ENCODE data around the gene GULP1.
"Not testable (repeated sequence)": the region's sequence is repeated elsewhere in the genome, so short reads cannot be mapped to it uniquely, and the experiment has no call there.

GULP1 gene

GRCh38 chr2:188492751-188493150, 201.1 kb downstream of the GULP1 start:
- DNase-seq, result no peak

GRCh38 chr2:188494906-188495305, 203.2 kb downstream of the GULP1 start:
- DNase-seq, result no peak

DNA sequence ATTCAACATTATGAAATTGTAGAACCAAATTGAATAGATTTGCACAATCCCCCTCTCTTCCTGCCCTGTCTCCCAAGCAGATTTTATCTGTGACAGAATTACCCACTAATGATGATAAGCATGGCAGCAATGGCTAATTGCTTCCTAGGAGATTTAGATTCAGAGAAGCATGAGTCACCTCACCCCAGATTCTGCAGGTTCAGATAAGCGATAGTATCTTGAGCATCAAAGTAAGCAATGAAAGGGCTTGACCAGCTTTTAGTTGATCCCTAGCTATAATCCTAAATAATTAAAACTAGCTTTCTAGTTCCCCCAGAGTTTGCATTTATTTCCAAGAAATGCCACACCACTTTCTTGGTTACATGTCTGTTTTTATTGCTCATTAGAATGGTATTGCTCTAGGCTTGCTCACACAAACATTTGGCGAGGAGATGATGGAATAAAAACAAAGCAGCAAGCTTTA, 204.3 kb downstream of the GULP1 start:
- no peak for DNase-seq

- DNase-seq, result no peak
Observed at GRCh38 chr2:188497726-188498125, 206.1 kb downstream of the GULP1 start.

GRCh38 chr2:188503975-188504374, 212.3 kb downstream of the GULP1 start:
- no peak for DNase-seq

- DNase-seq, result no peak
Observed at GRCh38 chr2:188506843-188507242, 215.2 kb downstream of the GULP1 start.

DNA sequence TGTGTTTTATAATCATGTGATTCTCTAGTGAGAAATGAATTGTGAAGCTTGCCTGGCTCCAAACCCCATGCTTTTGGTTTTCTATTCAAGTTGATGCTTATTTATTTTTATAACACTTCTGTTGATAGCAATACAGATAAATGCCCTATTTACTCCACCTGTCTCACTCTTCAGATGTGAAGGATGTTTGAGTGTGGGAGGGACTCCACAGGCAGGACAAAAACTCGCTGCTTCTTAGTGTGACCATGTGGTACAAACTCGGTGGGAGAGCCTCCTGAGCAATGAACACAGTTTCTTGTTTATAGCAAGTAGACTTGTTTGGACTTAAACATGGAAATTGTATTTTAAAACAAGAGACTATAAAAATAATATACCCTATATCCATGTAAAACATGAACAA, 219.7 kb downstream of the GULP1 start:
- no peak for DNase-seq

DNA sequence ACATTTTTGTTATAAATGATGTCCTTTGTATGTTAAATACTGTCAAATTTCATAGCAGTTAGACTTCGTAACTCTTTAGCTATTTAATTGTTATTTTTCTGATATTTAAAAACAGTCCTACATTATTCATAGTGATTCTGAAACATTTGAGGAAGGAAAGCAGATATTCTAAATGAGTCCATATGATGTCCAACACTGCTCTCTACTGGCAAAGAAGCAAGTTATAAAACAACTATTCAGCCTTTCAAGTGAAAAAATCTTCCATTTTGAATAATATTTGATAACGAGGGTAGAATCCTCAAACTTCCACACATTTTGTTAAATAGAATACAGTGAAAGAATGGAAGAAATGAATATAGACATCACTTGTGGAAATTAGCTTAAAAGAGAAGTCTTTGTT, 220.8 kb downstream of the GULP1 start:
- DNase-seq, result no peak

DNA sequence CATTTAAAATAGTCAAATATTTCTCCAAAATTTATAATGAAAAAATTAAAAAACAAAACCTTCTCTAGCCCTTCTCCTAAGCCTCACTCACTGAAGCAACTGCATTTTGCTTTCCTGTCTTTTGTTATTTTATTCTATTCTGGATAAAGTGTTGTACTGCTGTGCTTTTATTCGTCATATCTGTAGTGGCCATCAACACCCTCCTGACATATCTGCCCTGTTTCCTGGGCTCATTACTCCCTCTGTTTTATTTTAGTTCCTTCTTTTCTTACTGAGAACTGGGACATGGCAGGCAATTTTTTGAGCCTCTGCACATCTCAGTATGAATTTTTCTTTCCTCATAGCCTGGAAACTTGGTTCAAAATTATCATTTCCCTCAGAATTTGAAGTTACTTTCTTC, 224.2 kb downstream of the GULP1 start:
- DNase-seq, result no peak

GRCh38 chr2:188517549-188518215, 226.0 kb downstream of the GULP1 start:
- DNase-seq, result no peak

DNA sequence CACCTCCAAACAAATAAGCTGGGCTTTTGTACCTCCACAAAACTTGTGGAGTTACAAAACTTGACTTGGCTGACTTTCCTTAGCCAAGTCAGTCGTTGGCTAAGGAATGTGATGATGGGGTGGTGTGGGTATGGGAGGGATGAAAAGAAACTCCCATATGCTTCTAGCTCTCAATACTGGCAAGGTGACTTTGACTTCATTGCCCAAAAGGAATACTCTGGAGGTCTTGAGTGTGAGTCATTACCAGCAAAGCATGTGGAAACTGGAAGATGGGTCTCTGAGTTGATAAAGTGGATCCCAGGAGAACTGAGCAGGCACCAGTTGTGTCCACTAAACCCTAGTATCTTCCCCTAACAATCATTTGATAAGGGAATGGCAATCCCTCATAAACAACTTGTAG, 226.7 kb downstream of the GULP1 start:
- no peak for DNase-seq

GRCh38 chr2:188519136-188519535, 227.5 kb downstream of the GULP1 start:
- DNase-seq, result no peak

GRCh38 chr2:188522517-188522916, 230.8 kb downstream of the GULP1 start:
- DNase-seq, result no peak

DNA sequence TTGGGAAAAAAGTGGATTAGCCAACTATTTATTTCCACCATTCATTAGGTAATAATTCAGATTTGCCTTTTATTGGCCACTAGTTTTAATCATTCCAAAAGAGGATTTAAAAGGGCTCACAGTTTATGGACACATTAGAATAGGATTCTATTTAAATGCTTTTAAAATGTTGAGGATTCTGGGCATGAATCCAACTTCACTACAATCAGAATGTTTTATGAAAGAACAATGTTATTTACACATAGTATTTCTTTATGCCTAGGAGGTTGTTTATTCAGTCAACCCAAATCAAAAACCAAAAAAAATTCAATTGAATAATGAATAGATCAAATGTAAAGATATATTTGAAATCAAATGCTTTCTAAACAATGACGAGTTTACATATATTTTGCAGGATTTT, 232.2 kb downstream of the GULP1 start:
- DNase-seq, result no peak

DNA sequence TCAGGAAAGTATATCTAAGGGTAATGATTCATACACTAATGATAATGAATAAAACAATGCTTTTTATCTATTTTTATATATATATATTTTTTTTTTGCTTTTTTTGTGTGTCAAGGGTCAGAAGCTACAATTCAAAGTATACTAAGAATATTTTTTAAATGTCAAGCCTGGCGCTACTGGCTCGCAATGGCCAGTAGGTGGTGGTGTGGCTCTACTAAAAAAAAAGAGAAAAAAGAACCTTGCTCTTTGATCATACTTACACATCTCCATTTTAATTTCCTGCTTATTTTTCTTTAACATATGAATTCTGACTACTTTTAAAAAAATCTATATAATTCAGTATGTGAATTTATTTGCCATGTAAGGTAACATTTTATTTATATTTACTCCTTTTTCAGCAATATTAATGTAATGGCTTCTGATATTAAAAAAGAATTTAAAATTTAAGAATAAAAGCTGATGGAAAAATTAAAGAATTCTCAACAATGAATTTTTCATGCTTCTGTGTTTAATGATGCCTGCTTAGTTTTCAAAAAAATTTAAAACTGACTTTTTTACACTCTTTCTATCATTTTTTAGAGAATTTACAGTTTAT, 232.9 kb downstream of the GULP1 start:
- DNase-seq, result peak; percentile 7

DNA sequence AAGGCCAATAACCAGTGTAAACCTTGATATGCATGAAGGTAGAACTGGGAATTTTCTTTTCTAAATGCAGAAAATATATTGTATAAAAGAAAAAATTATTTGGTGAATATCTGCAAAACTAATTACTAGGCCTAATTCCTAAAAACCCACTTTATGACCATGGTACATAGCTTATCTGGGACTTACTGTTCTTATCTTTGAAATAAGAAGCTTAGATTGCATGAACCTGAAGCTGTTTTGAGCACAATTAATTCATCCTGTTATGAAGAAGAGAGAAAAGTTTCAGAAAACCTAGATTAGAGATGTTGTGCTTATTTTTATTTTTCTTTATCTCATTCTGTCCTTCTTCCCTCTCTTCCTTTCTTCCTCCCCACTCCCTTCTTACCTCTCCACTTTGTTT, 235.0 kb downstream of the GULP1 start:
- DNase-seq, result no peak

DNA sequence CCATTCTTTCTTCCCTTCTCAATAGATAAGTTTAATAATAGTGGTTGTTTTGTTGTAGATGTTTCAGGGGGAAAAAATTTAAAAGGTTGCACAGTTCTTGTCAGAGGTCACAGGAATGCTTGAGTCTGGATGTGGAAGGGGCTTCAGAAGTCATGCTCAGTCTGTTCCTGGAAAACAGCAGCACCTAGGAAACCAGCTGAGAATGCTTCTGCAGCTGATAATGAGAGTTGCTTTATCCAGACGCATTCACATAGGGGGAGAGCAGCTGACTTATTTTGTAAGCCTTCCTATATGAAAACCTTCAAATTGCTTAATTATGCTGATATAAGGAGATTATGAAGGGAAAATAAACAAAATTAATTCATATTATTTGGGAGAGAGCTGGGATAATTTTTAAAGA, 235.5 kb downstream of the GULP1 start:
- DNase-seq, result no peak

DNA sequence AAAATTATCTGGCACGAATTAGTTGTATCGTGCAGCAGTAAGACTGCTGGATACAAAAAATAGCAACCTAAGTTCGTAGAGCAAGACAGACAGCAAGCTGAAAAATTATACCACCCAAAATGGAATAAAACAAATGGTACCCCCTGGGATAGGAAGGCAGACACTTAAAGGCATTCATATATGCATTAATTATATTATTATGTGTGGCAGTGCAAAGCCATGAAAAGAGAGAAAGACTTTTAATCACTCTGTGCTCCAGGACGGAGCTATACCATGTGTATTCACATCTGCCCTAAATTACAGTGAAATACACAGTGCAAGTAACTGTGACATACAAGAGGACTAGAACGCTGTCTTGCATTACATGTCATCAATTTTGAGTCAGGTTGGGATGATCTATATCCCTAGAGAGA, 235.9 kb downstream of the GULP1 start:
- DNase-seq, result no peak

GRCh38 chr2:188529710-188530109, 238.0 kb downstream of the GULP1 start:
- DNase-seq, result no peak

GRCh38 chr2:188534875-188535274, 243.2 kb downstream of the GULP1 start:
- no peak for DNase-seq

DNA sequence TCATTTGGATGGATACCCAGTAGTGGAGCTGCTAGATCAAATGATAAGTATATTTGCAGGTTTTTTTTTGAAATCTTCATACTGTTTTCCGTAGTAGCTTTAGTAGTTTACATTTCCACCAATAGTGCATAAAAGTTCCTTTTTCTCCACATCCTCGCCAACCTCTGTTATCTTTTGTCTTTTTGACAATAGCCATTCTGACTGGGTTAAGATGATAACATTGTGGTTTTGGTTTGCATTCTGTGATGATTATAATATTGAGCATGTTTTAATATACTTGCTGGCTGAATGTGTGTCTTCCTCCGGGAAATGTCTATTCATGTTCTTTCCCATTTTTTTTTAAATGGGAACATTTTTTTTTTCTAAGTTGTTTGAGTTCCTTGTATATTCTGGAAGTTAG, 260.0 kb downstream of the GULP1 start:
- no peak for DNase-seq

- DNase-seq, result no peak
Observed at GRCh38 chr2:188557081-188557480, 265.4 kb downstream of the GULP1 start.

GRCh38 chr2:188559455-188559854, 267.8 kb downstream of the GULP1 start:
- DNase-seq, result not testable (repeated sequence)

GRCh38 chr2:188561473-188561979, 269.9 kb downstream of the GULP1 start:
- DNase-seq, result no peak

Measured in CD4-positive, alpha-beta T cell treated with Interleukin-6 for 4 hours (primary cell).